NK-92 (cell line): ENCODE data around the gene POLR3B.

ENCODE experiments used
- DNase-seq: peaks from one replicate; lab custom pipeline; 2025; ENCODE audit not compliant: unreplicated experiment; lab: John Stamatoyannopoulos, UW

The POLR3B gene

GRCh38 chr12:106527356-106527755 lies 169.8 kb downstream of the POLR3B start:
- no peak for DNase-seq

DNA sequence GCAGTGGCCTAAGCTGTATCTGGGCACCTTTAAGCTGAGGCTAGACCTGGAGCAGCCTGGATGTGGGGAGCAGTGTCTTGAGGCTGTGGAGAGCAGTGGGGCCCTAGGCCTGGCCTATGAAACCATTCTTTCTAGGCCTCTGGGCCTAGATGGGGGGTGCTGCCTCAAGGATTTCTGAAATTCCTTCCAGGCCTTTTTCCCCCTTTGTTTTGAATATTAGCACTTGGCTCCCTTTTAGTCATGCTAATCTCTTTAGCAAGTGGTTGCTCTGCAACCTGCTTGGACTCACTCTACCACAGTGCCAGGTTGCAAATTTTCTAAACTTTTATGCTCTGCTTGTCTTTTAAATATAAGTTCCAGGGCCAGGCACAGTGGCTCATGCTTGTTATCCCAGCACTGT lies 183.7 kb downstream of the POLR3B start:
- no peak for DNase-seq

DNA sequence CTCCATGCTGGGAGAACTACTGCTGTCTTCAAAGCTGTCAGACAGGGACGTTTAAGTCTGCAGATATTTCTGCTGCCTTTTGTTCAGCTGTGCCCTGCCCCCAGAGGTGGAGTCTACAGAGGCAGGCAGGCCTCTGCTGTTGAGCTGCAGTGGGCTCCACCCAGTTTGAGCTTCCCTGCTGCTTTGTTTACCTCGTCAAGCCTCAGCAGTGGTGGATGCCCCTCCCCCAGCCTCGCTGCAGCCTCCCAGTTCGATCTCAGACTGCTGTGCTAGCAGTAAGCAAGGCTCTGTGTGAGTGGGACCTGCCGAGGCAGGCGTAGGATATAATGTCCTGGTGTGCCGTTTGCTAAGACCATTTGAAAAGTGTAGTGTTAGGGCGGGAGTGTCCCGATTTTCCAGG lies 193.9 kb downstream of the POLR3B start:
- no peak for DNase-seq

DNA sequence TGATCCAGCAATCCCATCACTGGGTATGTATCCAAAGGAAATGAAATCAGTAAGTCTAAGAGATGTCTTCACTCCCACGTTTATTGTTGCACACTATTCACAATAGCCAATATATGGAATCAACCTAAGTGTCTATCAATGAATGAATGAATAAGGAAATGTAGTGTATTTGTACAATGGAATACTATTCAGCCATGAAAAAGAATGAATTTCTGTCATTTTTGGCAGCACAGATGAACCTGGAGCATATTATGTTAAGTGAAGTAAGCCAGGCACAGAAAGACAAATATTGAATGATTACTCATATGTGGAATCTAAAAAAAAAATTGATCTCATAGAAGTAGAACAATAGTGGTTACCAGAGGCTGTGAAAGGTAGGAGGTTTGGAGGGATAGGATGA lies 194.7 kb downstream of the POLR3B start:
- no peak for DNase-seq
